NCI-H446 treated with DMSO at 0.1 percent for 48 hours (cell line): Measurements from ENCODE around the gene HMGXB4.
A peak's percentile ranks its signal among the peaks of the same experiment; 100 is the strongest.
"Not testable (repeated sequence)": the region's sequence is repeated elsewhere in the genome, so short reads cannot be mapped to it uniquely, and the experiment has no call there.

Experiments used
- DNase-seq: peaks from one replicate; lab custom pipeline; 2025; lab: John Stamatoyannopoulos, UW

HMGXB4 gene

GRCh38 chr22:35257321-35258190 is at the start of gene HMGXB4:
Gene HMGXB4 (plus strand): TSS chr22:35257493. CDS start chr22:35262391, 4,898 bp downstream.
- DNase-seq, result peak; percentile 51

GRCh38 chr22:35208003-35208402 is 49.3 kb upstream of the HMGXB4 start:
- DNase-seq, result no peak

GRCh38 chr22:35209203-35209602 is 48.1 kb upstream of the HMGXB4 start:
- DNase-seq, result no peak

GRCh38 chr22:35212009-35212408 is 45.3 kb upstream of the HMGXB4 start:
- DNase-seq, result no peak

- DNase-seq, result no peak
Measured at GRCh38 chr22:35212996-35213395, 44.3 kb upstream of the HMGXB4 start.

GRCh38 chr22:35214968-35215367 is 42.3 kb upstream of the HMGXB4 start:
- no peak for DNase-seq

- DNase-seq, result no peak
Measured at GRCh38 chr22:35215993-35216392, 41.3 kb upstream of the HMGXB4 start.

GRCh38 chr22:35217527-35217926 is 39.8 kb upstream of the HMGXB4 start:
- no peak for DNase-seq

GRCh38 chr22:35218079-35218478 is 39.2 kb upstream of the HMGXB4 start:
- no peak for DNase-seq

- no peak for DNase-seq
Measured at GRCh38 chr22:35219012-35219411, 38.3 kb upstream of the HMGXB4 start.

- no peak for DNase-seq
Measured at GRCh38 chr22:35220221-35220620, 37.1 kb upstream of the HMGXB4 start.

- no peak for DNase-seq
Measured at GRCh38 chr22:35225010-35225409, 32.3 kb upstream of the HMGXB4 start.

- no peak for DNase-seq
Measured at GRCh38 chr22:35226958-35227647, 30.2 kb upstream of the HMGXB4 start.

- no peak for DNase-seq
Measured at GRCh38 chr22:35229865-35230264, 27.4 kb upstream of the HMGXB4 start.

GRCh38 chr22:35230417-35230816 is 26.9 kb upstream of the HMGXB4 start:
- no peak for DNase-seq

- peak; percentile 45 for DNase-seq
Measured at GRCh38 chr22:35230839-35231584, 26.3 kb upstream of the HMGXB4 start.

- peak; percentile 50 for DNase-seq
Measured at GRCh38 chr22:35231585-35232084, 25.7 kb upstream of the HMGXB4 start.

- DNase-seq, result not testable (repeated sequence)
Measured at GRCh38 chr22:35238749-35239148, 18.5 kb upstream of the HMGXB4 start.

GRCh38 chr22:35244507-35244906 is 12.8 kb upstream of the HMGXB4 start:
- not testable (repeated sequence) for DNase-seq

- no peak for DNase-seq
Measured at GRCh38 chr22:35250156-35250555, 7.1 kb upstream of the HMGXB4 start.

- DNase-seq, result no peak
Measured at GRCh38 chr22:35253946-35254345, 3.3 kb upstream of the HMGXB4 start.

GRCh38 chr22:35257002-35257320 is 332 bp upstream of the HMGXB4 start:
- DNase-seq, result no peak
